PFSK-1 (cell line): ENCODE data around the gene SCAMP5.

Source experiments
- FOXP2 ChIP-seq: optimal IDR thresholded peaks from 2 replicates; pipeline ENCODE3; 2011; ENCODE audit warnings: borderline replicate concordance, control low read depth, inconsistent platforms; ENCODE audit not compliant: insufficient read depth; ENCODE audit errors: extremely low read length, extremely low read depth
- POLR2AphosphoS5 ChIP-seq: IDR thresholded peaks from 2 replicates; pipeline ENCODE4 v1.6.1; 2012; ENCODE audit warnings: low read depth, mild to moderate bottlenecking, control low read depth, low read length, moderate library complexity
- REST ChIP-seq, 2 experiments: IDR thresholded peaks; 2 replicates each; pipeline versions ENCODE4 v1.6.1 to v1.8.0; 2011 to 2012; ENCODE audit warnings: low read depth in 2 of 2, low read length in 2 of 2, control low read depth in 1 of 2, inconsistent platforms in 1 of 2, mild to moderate bottlenecking in 1 of 2, moderate library complexity in 1 of 2; ENCODE audit not compliant: insufficient read depth in 1 of 2
- SIN3A ChIP-seq: IDR thresholded peaks from 2 replicates; pipeline ENCODE4 v1.6.1; 2012; ENCODE audit warnings: mild to moderate bottlenecking, low read length, moderate library complexity, borderline replicate concordance; ENCODE audit not compliant: insufficient read depth
- TAF1 ChIP-seq: IDR thresholded peaks from 2 replicates; pipeline ENCODE4 v1.6.1; 2012; ENCODE audit warnings: low read length, control low read depth, borderline replicate concordance; ENCODE audit not compliant: insufficient read depth

SCAMP5 gene

GRCh38 chr15:75051191-75051608, 55.8 kb downstream of the SCAMP5 start:
- TF ChIP-seq TAF1: no peak
- TF ChIP-seq POLR2AphosphoS5: no peak
- TF ChIP-seq FOXP2: no peak
- TF ChIP-seq SIN3A: no peak
- no peak for TF ChIP-seq REST (IDR thresholded peaks at IDR 0.05; ENCODE audit: insufficient read depth in 1 of 2, low read depth in 2 of 2, low read length in 2 of 2)

GRCh38 chr15:75051711-75052110, 56.3 kb downstream of the SCAMP5 start:
- TF ChIP-seq TAF1 (no peak), FOXP2 (no peak), POLR2AphosphoS5 (no peak), REST (IDR thresholded peaks at IDR 0.05; ENCODE audit: insufficient read depth in 1 of 2, low read depth in 2 of 2, low read length in 2 of 2) (no peak), SIN3A (no peak)

GRCh38 chr15:75052972-75053747, 57.8 kb downstream of the SCAMP5 start:
- no peak for TF ChIP-seq TAF1
- TF ChIP-seq SIN3A: no peak
- TF ChIP-seq REST (IDR thresholded peaks at IDR 0.05; ENCODE audit: insufficient read depth in 1 of 2, low read depth in 2 of 2, low read length in 2 of 2): no peak
- no peak for TF ChIP-seq FOXP2
- no peak for TF ChIP-seq POLR2AphosphoS5

- TF ChIP-seq POLR2AphosphoS5: no peak
- no peak for TF ChIP-seq FOXP2
- no peak for TF ChIP-seq SIN3A
- no peak for TF ChIP-seq TAF1
- TF ChIP-seq REST (IDR thresholded peaks at IDR 0.05; ENCODE audit: insufficient read depth in 1 of 2, low read depth in 2 of 2, low read length in 2 of 2): no peak
Measured at GRCh38 chr15:75053748-75054125, 58.4 kb downstream of the SCAMP5 start.
